ENCODE results near the gene MAFB.
"Not testable (repeated sequence)": the region's sequence is repeated elsewhere in the genome, so short reads cannot be mapped to it uniquely, and the experiment has no call there.

The MAFB gene

GRCh38 chr20:40689100-40689942, at the start of gene MAFB:
MAFB (minus strand) TSS chr20:40689236; CDS start chr20:40688850, 386 bp downstream.
- DNase-seq (ENCODE audit: low read depth) = no peak

- not testable (repeated sequence) for DNase-seq (ENCODE audit: low read depth)
Measured at GRCh38 chr20:40736468-40736867, 47.4 kb upstream of the MAFB start.

GRCh38 chr20:40728996-40729395, 40.0 kb upstream of the MAFB start:
- no peak for DNase-seq (ENCODE audit: low read depth)

GRCh38 chr20:40728470-40728869, 39.4 kb upstream of the MAFB start:
- DNase-seq (ENCODE audit: low read depth) = no peak

GRCh38 chr20:40727960-40728359, 38.9 kb upstream of the MAFB start:
- no peak for DNase-seq (ENCODE audit: low read depth)

- no peak for DNase-seq (ENCODE audit: low read depth)
Measured at GRCh38 chr20:40726776-40727175, 37.7 kb upstream of the MAFB start.

- DNase-seq (ENCODE audit: low read depth) = no peak
Measured at GRCh38 chr20:40724566-40724965, 35.5 kb upstream of the MAFB start.

GRCh38 chr20:40720826-40721225, 31.8 kb upstream of the MAFB start:
- no peak for DNase-seq (ENCODE audit: low read depth)

GRCh38 chr20:40720099-40720498, 31.1 kb upstream of the MAFB start:
- DNase-seq (ENCODE audit: low read depth) = no peak

GRCh38 chr20:40718982-40719729, 30.1 kb upstream of the MAFB start:
- DNase-seq (ENCODE audit: low read depth) = no peak

GRCh38 chr20:40718214-40718977, 29.4 kb upstream of the MAFB start:
- no peak for DNase-seq (ENCODE audit: low read depth)

GRCh38 chr20:40717343-40717865, 28.4 kb upstream of the MAFB start:
- no peak for DNase-seq (ENCODE audit: low read depth)

- no peak for DNase-seq (ENCODE audit: low read depth)
Measured at GRCh38 chr20:40715491-40715890, 26.5 kb upstream of the MAFB start.

- DNase-seq (ENCODE audit: low read depth) = no peak
Measured at GRCh38 chr20:40714916-40715315, 25.9 kb upstream of the MAFB start.

GRCh38 chr20:40714109-40714508, 25.1 kb upstream of the MAFB start:
- no peak for DNase-seq (ENCODE audit: low read depth)

GRCh38 chr20:40713508-40713907, 24.5 kb upstream of the MAFB start:
- no peak for DNase-seq (ENCODE audit: low read depth)

- DNase-seq (ENCODE audit: low read depth) = no peak
Measured at GRCh38 chr20:40711079-40711478, 22.0 kb upstream of the MAFB start.

GRCh38 chr20:40710603-40711002, 21.6 kb upstream of the MAFB start:
- DNase-seq (ENCODE audit: low read depth) = no peak

GRCh38 chr20:40706977-40707582, 18.0 kb upstream of the MAFB start:
- DNase-seq (ENCODE audit: low read depth) = no peak

- DNase-seq (ENCODE audit: low read depth) = no peak
Measured at GRCh38 chr20:40705413-40705812, 16.4 kb upstream of the MAFB start.

GRCh38 chr20:40704828-40705227, 15.8 kb upstream of the MAFB start:
- no peak for DNase-seq (ENCODE audit: low read depth)

GRCh38 chr20:40703975-40704530, 15.0 kb upstream of the MAFB start:
- no peak for DNase-seq (ENCODE audit: low read depth)
